AG09309 (cell line): ENCODE data around the gene ACYP2.
"Not testable (repeated sequence)": the region's sequence is repeated elsewhere in the genome, so short reads cannot be mapped to it uniquely, and the experiment has no call there.

ENCODE experiments used
- DNase-seq: peaks from one replicate; pipeline ENCODE4 v3.0.0-alpha.2; 2010; ENCODE audit warnings: low read depth
- H3K4me3 ChIP-seq: 2 replicates; pipeline ENCODE4 v1.5.1; 2011; ENCODE audit warnings: mild to moderate bottlenecking, low read depth, low read length, moderate library complexity; ENCODE audit not compliant: control insufficient read depth
- CTCF ChIP-seq: IDR thresholded peaks from 2 replicates; pipeline ENCODE4 v1.5.1; 2011; ENCODE audit warnings: mild to moderate bottlenecking, low read depth, low read length, inconsistent platforms; ENCODE audit not compliant: insufficient read depth, control insufficient read depth; ENCODE audit errors: missing control alignments

The ACYP2 gene

DNA sequence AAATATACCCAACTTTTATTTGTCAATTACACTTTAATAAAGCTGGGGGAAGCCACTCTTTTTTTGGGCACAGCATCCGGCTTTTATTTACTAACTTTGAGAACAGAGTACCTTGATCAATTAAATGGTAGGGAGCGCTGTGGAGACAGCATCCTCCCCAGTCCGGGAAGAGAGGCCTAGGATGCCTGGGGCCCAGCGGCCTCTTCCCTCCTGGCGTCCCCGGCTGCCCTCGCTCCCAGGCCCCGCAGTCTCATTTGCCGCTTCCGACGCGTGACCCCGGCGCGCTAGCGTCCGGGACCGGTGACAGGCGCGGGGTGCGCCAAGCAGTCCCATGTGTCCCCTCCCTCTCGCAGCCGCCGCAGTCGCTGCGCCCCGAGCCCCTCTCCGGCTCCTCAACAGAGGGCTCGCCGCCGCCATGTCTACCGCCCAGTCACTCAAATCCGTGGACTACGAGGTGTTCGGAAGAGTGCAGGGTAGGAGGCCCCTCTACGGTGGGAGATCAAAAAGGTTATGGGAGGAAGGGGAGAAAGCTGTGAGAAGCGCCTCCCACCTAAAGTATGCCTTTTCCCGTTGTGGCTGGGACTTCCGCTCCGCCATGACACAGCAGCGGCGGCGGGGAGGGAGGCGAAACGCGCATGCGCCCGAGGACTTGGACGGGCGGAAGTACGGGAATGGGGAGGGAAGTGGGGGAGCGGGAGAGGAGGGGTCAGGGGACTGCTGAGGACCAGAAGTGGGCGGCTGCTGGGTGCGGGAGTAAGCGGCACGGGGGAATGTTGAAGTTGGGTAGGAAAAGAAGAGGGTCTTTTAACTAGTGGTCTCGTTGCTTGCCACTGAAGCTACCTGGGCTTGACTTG is at the start of gene ACYP2:
ACYP2 (plus strand) TSS at position 332 of the 854 bp plus-strand sequence.
- DNase-seq: peak; percentile 79
- TF ChIP-seq CTCF: peak; percentile 39
- H3K4me3 ChIP-seq: peak within 1 kb of the TSS; percentile 60

GRCh38 chr2:54065891-54066290 is 49.5 kb upstream of the ACYP2 start:
- no peak for DNase-seq
- TF ChIP-seq CTCF: no peak
- no peak overlapping the region for H3K4me3 ChIP-seq

DNA sequence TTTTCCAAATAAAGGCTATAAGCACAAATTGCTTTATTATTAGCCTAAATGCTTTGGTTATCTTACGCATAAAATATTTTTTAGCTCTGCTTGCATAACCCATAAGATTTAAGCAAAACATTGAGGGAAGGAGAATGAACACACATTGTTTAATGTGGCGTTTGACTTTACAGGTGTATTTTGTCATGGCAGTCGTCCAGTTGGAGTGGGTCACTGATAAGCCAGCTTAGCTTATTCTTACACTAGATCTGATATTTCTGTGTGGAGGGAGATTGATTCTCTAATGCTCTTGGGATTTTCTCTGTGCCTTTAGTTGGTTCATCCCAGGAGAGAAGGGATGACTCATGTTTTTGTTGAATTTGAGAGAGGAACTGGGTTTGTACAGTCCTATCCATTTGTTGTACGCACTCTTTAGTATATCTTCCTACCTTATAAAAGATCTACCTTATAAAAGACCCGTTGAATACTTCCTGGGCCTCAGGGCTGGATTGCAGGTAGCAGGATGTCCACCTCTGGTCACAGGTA is 47.5 kb upstream of the ACYP2 start:
- H3K4me3 ChIP-seq: no peak overlapping the region
- no peak for DNase-seq
- TF ChIP-seq CTCF: no peak

- H3K4me3 ChIP-seq, DNase-seq: not testable (repeated sequence)
Measured at GRCh38 chr2:54072483-54072882, 42.9 kb upstream of the ACYP2 start.

GRCh38 chr2:54073796-54074195 is 41.6 kb upstream of the ACYP2 start:
- H3K4me3 ChIP-seq: no peak overlapping the region
- DNase-seq: no peak
- TF ChIP-seq CTCF: no peak

GRCh38 chr2:54074606-54075341 is 40.6 kb upstream of the ACYP2 start:
- DNase-seq: no peak
- no peak overlapping the region for H3K4me3 ChIP-seq
- no peak for TF ChIP-seq CTCF

DNA sequence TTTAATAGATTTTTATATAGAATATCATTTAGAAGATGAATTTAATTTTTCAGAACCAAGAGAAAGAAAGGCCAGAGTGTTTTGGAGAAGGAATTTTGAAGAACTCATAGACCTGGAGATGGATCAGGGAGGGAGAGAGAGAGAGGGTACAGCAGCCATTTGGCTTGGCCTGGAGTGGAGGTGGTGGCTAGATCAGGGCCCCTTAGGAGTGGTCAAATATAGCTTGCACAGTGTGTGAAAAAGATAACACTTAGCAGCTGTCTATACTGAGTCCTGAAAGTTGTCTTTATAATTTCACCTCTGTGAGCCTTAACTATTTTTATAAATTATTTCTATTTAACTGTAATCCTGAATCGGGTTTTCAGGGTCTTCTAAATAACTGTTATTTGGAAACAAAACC is 38.8 kb upstream of the ACYP2 start:
- H3K4me3 ChIP-seq: no peak overlapping the region
- no peak for DNase-seq

More for the DNA sequence above, 38.8 kb upstream of the ACYP2 start:
- TF ChIP-seq CTCF: no peak
